ENCODE data around the gene GMPR. TPM values are rescaled to one million over a fixed set of nuclear protein-coding genes. Genes with fewer than 3 reads are reported as not detected.
A peak's percentile ranks its signal among the peaks of the same experiment; 100 is the strongest.

The GMPR gene
- total and polyA plus RNA-seq, 12 donors, result 17.0 to 49.1 (median 26.3) TPM

GRCh38 chr6:16238963-16239797 is 793 bp downstream of the GMPR start:
- H3K4me1 ChIP-seq (replicated peaks in 1 of 2), result peaks cover 5 to 33% of the 10 kb centered on the region in 2 donors
- peak; percentile 34 to 72 (median 66) for TF ChIP-seq CTCF (IDR thresholded peaks at IDR 0.05)
- TF ChIP-seq POLR2A (IDR thresholded peaks at IDR 0.05), result peak; percentile 14 to 94
- peak overlapping the region; percentile 21 to 80 (median 65) for H3K4me3 ChIP-seq
- H3K9me3 ChIP-seq (replicated peaks in 1 of 3), result no peaks in the 10 kb centered on the region
- no peaks in the 10 kb centered on the region for H3K36me3 ChIP-seq (replicated peaks in 1 of 2)
- intact Hi-C loops (cut with DNase I), result no loop called here
- 4 to 7% (median 5%) methylated on average over 34 of the region's 34 CpGs for WGBS, 4 donors
- no peaks in the 10 kb centered on the region for H3K27me3 ChIP-seq
- DNase-seq, result peak in 6 of 7 donors; percentile 51 to 78 (median 64)
- H3K27ac ChIP-seq, result peak overlapping the region; percentile 69 to 95 (median 78)

DNA sequence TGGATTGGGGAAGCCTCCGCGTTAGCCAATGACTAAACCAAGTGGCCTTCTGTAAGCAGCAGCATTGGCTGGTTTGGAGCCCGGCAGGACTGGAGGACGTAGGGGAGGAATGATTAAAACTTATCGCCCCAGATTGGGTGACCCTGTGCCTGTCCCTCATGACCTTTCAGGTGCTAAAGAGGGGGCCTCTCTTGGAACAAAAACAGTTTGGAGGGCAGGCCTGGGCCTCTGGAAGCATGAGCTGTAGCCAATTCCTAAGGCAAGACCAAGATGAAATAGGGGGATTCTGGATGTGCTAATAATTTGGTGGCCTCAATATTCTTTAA is 1.4 kb downstream of the GMPR start:
- intact Hi-C loops (cut with DNase I), result loop anchor here in 1 of 2 donors (10.0 kb wide), 1 partner anchor 165 kb away; no protein-coding TSS in a partner anchor
- H3K27me3 ChIP-seq, result no peaks in the 10 kb centered on the region
- H3K36me3 ChIP-seq (replicated peaks in 1 of 2), result no peaks in the 10 kb centered on the region
- peak overlapping the region in 4 of 5 donors; percentile 69 to 95 (median 78) for H3K27ac ChIP-seq
- peaks cover 5 to 33% of the 10 kb centered on the region in 2 donors for H3K4me1 ChIP-seq (replicated peaks in 1 of 2)
- DNase-seq, result peak in 6 of 7 donors; percentile 87 to 93 (median 90)
- no peak for TF ChIP-seq POLR2A (IDR thresholded peaks at IDR 0.05)
- TF ChIP-seq CTCF (IDR thresholded peaks at IDR 0.05), result no peak
- H3K9me3 ChIP-seq (replicated peaks in 1 of 3), result no peaks in the 10 kb centered on the region
- 29 to 40% (median 32%) methylated on average over 5 of the region's 5 CpGs for WGBS, 4 donors
- peak overlapping the region in 1 of 4 donors; percentile 80 for H3K4me3 ChIP-seq

DNA sequence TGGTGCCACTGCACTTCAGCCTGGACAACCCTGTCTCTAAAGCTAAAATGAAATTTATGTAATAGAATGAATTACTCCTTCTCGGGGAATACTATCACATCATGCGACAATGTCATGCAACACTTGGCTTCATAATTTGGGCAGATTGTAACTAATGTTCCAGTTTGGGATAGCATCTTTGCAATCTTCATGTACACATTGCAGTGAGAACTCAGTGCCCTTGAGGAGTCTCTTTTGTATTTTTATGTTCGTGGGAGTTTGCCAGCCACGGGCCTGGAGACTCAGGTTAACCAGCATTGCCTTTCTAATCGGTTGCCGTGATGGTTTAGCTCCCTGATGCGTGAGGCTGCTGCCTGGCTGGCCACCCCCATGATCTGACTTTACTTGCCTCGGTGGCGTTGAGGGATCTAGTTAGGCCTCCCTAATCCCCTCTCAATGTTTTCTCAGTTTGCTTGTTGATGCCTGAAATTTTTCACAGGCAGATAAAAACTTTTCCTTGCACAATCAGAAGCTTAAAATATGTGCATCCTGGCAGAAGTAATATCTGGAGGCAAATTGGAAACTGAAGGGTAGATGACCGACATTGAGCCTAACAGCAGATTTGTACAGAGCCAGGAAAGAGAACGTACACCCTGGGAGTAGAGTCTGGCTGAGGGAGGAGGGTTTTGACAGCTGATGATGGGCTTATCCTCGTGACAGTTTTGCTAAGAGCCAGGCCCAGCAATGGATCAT is 2.4 kb downstream of the GMPR start:
- Histone ChIP-seq H3K27me3 (no peaks in the 10 kb centered on the region), H3K4me1 (replicated peaks in 1 of 2) (peaks cover 5 to 33% of the 10 kb centered on the region in 2 donors), H3K27ac (peak overlapping the region in 1 of 5 donors; percentile 95), H3K36me3 (replicated peaks in 1 of 2) (no peaks in the 10 kb centered on the region), H3K9me3 (replicated peaks in 1 of 3) (no peaks in the 10 kb centered on the region), H3K4me3 (no peak overlapping the region)
- WGBS, 4 donors, result 73 to 83% (median 79%) methylated on average over 12 of the region's 12 CpGs
- intact Hi-C loops (cut with DNase I), result loop anchor here in 1 of 2 donors (10.0 kb wide), 1 partner anchor 164 kb away; no protein-coding TSS in a partner anchor
- no peak for TF ChIP-seq POLR2A (IDR thresholded peaks at IDR 0.05)
- no peak for TF ChIP-seq CTCF (IDR thresholded peaks at IDR 0.05)
- no peak for DNase-seq

DNA sequence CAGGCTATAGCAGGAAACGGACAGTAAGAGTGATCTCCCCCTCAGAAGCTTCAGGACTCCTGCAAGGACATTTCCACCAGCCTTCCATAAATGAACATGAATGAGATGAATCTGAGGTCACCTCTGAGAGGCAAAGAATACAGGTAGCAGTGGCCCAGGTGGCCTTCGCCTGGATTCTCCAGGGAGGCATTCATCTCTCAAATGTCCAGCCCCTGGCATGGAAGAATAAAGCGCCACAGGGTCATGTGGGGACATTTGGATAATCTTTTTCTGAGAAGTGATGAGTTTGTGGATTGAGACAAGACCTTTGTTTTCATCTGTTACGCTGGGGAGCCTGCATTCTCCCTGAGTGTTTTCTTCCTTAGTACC is 2.9 kb downstream of the GMPR start:
- intact Hi-C loops (cut with DNase I), result loop anchor here in 1 of 2 donors (10.0 kb wide), 1 partner anchor 163 kb away; no protein-coding TSS in a partner anchor
- H3K9me3 ChIP-seq (replicated peaks in 1 of 3), result no peaks in the 10 kb centered on the region
- H3K36me3 ChIP-seq (replicated peaks in 1 of 2), result no peaks in the 10 kb centered on the region
- H3K27me3 ChIP-seq, result no peaks in the 10 kb centered on the region
- peaks cover 5 to 30% of the 10 kb centered on the region in 2 donors for H3K4me1 ChIP-seq (replicated peaks in 1 of 2)
- no peak for DNase-seq
- no peak for TF ChIP-seq CTCF (IDR thresholded peaks at IDR 0.05)
- no peak for TF ChIP-seq POLR2A (IDR thresholded peaks at IDR 0.05)
- no peak overlapping the region for H3K4me3 ChIP-seq
- no peak overlapping the region for H3K27ac ChIP-seq
- WGBS, 4 donors, result 80 to 91% (median 90%) methylated on average over 4 of the region's 4 CpGs

Data from adrenal gland (tissue), 12 donors.